ENCODE measurements around the gene EXOC1. TPM values are rescaled to one million over a fixed set of nuclear protein-coding genes. Genes with fewer than 3 reads are reported as not detected.

EXOC1 gene
- total RNA-seq, 4 donors from 2014 or later = 14.8 to 22.3 (median 20.3) TPM

DNA sequence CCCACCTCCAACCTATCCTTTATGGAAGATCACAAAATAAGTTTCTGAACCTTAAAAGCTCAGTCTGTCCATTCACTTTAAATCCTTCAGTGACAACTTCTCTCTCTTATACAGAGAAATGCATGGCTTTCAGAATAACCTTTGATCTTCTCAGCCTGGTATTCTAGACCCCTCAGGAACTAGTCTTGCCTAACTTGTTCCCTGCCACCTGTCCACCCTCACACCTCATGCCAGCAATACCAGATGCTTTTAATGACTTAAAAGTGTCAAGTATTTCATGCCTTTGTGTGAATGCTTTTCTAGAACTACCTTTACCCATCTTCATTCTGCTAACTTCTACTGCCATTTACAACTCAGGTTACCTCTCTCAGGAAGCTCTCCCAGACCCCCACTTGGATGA lies 26.5 kb upstream of the EXOC1 start:
- Histone ChIP-seq H3K4me3 (no peak overlapping the region), H3K4me1 (no peaks in the 10 kb centered on the region), H3K27ac (no peak overlapping the region), H3K36me3 (no peaks in the 10 kb centered on the region), H3K9me3 (no peaks in the 10 kb centered on the region), H3K27me3 (peaks cover 0 to 2% (median 1%) of the 10 kb centered on the region in 3 donors)
- ATAC-seq (no peak), DNase-seq (no peak)
- intact Hi-C loops (cut with DNase I; ENCODE audit: low total_unique reads) = no loop called here
- in situ Hi-C loops (cut with MboI; ENCODE audit: low sequenced_read_pairs in 4 of 4) = no loop called here
- TF ChIP-seq POLR2A (IDR thresholded peaks at IDR 0.05) (no peak), CTCF (IDR thresholded peaks at IDR 0.05 in 4 of 5, conservative IDR thresholded peaks at IDR 0.05 in 1 of 5) (no peak)

DNA sequence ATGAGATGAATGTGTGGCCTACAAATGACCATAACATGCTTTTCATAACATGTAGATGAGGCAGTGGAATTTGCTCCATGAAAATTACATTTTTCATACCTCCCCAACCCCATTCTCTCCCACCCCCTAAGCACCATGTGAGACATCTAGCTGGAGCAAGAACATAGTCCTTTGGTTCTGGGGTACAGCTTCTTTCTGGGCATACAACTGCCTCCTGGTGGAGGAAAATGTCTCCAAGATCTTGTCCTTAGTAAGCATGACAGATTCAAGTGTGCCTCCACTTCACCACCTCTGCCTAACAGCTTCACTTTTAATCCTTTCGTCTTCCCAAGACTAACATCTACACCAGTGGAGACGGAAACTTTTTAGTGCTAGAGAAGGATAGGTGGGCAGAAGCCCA lies 25.9 kb upstream of the EXOC1 start:
- no peak for TF ChIP-seq POLR2A (IDR thresholded peaks at IDR 0.05)
- TF ChIP-seq CTCF (IDR thresholded peaks at IDR 0.05 in 4 of 5, conservative IDR thresholded peaks at IDR 0.05 in 1 of 5) = no peak
- Histone ChIP-seq H3K27me3 (peaks cover 0 to 2% (median 2%) of the 10 kb centered on the region in 3 donors), H3K36me3 (no peaks in the 10 kb centered on the region), H3K4me3 (no peak overlapping the region), H3K9me3 (no peaks in the 10 kb centered on the region), H3K27ac (no peak overlapping the region), H3K4me1 (no peaks in the 10 kb centered on the region)
- ATAC-seq = no peak
- in situ Hi-C loops (cut with MboI; ENCODE audit: low sequenced_read_pairs in 4 of 4) (no loop called here), intact Hi-C loops (cut with DNase I; ENCODE audit: low total_unique reads) (no loop called here)
- no peak for DNase-seq

DNA sequence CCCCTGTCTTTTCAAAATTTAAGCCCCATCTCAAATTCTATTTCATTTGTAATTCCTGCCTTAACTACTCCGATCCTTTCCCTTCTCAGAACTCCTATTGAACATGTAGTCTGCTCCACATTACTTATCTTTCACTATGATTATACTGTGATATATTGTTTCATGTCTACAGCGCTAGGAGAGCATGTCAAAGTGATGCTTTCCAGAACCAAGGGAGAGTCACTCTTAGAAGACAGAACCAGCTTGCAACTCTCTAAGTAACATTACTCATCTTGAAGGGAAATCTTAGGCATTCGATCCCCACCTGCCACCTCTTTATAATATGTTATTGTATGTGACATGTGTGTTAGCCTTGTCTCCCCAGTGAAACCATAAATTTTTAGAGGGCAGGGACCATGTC lies 23.4 kb upstream of the EXOC1 start:
- in situ Hi-C loops (cut with MboI; ENCODE audit: low sequenced_read_pairs in 4 of 4) (no loop called here), intact Hi-C loops (cut with DNase I; ENCODE audit: low total_unique reads) (no loop called here)
- DNase-seq = no peak
- Histone ChIP-seq H3K36me3 (no peaks in the 10 kb centered on the region), H3K4me3 (no peak overlapping the region), H3K27me3 (peaks cover 0 to 2% (median 2%) of the 10 kb centered on the region in 3 donors), H3K4me1 (no peaks in the 10 kb centered on the region), H3K9me3 (no peaks in the 10 kb centered on the region), H3K27ac (no peak overlapping the region)
- TF ChIP-seq CTCF (IDR thresholded peaks at IDR 0.05 in 4 of 5, conservative IDR thresholded peaks at IDR 0.05 in 1 of 5) = no peak
- TF ChIP-seq POLR2A (IDR thresholded peaks at IDR 0.05) = no peak
- ATAC-seq = no peak

DNA sequence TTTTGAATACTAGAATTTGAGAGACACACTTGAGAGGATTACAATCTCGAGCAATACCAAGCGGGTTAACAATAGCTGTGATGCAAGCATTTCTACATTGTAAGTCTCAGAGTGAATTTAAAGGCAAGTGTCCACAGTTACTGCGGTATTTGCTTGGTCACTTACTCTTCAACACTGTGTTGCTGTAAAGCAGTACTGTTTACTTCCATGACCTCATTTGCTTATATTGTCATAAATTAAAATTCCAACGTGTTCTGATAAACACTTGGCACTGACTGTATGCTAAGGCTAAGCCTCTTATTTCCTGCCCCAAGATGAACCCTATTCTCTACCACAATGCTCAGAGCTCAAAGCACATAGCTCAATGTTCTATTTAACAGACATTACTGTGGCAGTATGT lies 22.7 kb upstream of the EXOC1 start:
- no peaks in the 10 kb centered on the region for H3K36me3 ChIP-seq
- intact Hi-C loops (cut with DNase I; ENCODE audit: low total_unique reads) = no loop called here
- TF ChIP-seq CTCF (IDR thresholded peaks at IDR 0.05 in 4 of 5, conservative IDR thresholded peaks at IDR 0.05 in 1 of 5) (no peak), POLR2A (IDR thresholded peaks at IDR 0.05) (no peak)
- no peak overlapping the region for H3K4me3 ChIP-seq
- H3K9me3 ChIP-seq = no peaks in the 10 kb centered on the region
- no peaks in the 10 kb centered on the region for H3K4me1 ChIP-seq
- H3K27ac ChIP-seq = no peak overlapping the region
- DNase-seq (no peak), ATAC-seq (no peak)
- peaks cover 0 to 2% (median 2%) of the 10 kb centered on the region in 3 donors for H3K27me3 ChIP-seq
- in situ Hi-C loops (cut with MboI; ENCODE audit: low sequenced_read_pairs in 4 of 4) = no loop called here

DNA sequence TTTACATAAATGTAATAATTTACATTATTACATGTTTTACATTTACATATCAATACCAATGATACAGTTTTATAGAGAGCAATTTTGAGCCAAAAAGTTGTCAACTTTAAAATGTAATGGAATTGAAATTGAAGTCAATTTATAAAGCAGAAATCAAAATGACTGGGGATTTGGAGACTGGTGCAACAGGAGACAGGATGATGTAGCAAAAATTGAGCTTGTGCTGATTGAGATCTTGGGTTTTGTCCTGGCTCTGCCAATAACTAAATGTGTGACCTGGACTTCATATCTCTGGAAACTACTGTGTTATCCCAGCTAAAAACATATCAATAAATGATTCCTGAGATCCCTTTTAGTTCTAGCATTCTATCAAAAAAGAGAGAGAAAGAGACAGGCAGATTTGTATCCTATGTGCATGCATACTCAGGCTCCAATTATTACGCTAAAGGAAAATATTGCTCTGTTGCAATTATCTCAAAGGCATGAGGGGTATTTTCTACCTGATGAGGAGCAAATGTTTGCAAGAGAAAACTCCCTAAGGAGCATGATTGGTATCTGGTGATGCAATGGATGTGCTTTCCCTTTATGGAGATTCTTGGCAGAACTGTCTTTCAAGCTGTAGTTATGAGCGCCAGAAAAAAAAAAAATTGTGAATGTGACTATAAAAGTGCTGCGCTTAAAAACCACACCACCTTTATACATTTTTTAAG lies 19.2 kb upstream of the EXOC1 start:
- TF ChIP-seq CTCF (IDR thresholded peaks at IDR 0.05 in 4 of 5, conservative IDR thresholded peaks at IDR 0.05 in 1 of 5) (no peak), POLR2A (IDR thresholded peaks at IDR 0.05) (no peak)
- no peak for ATAC-seq
- in situ Hi-C loops (cut with MboI; ENCODE audit: low sequenced_read_pairs in 4 of 4) = no loop called here

More for the DNA sequence above, 19.2 kb upstream of the EXOC1 start:
- intact Hi-C loops (cut with DNase I; ENCODE audit: low total_unique reads) = no loop called here
- Histone ChIP-seq H3K4me3 (no peak overlapping the region), H3K36me3 (no peaks in the 10 kb centered on the region), H3K27ac (no peak overlapping the region), H3K4me1 (no peaks in the 10 kb centered on the region), H3K9me3 (no peaks in the 10 kb centered on the region), H3K27me3 (peaks cover 0 to 11% (median 2%) of the 10 kb centered on the region in 3 donors)
- no peak for DNase-seq
